ENCODE data around the gene EPHA8. TPM values are rescaled to one million over a fixed set of nuclear protein-coding genes. Genes with fewer than 3 reads are reported as not detected.
A peak's percentile ranks its signal among the peaks of the same experiment; 100 is the strongest.

EPHA8 gene
- total and polyA plus RNA-seq, 4 donors = not detected

DNA sequence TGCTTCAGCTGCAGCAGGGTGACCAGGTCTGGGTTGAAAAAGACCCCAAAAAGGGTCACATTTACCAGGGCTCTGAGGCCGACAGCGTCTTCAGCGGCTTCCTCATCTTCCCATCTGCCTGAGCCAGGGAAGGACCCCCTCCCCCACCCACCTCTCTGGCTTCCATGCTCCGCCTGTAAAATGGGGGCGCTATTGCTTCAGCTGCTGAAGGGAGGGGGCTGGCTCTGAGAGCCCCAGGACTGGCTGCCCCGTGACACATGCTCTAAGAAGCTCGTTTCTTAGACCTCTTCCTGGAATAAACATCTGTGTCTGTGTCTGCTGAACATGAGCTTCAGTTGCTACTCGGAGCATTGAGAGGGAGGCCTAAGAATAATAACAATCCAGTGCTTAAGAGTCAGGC lies 76.0 kb downstream of the EPHA8 start:
- Histone ChIP-seq H3K27ac (ENCODE audit: low read depth in 1 of 2, low read length in 2 of 2) (no peak overlapping the region), H3K36me3 (ENCODE audit: control insufficient read depth in 4 of 4, insufficient read depth in 3 of 4, low read depth in 1 of 4, low read length in 3 of 4) (no peaks in the 10 kb centered on the region), H3K9ac (ENCODE audit: low read depth in 1 of 2, low read length in 2 of 2) (no peak overlapping the region), H3K27me3 (ENCODE audit: control insufficient read depth in 4 of 4, insufficient read depth in 4 of 4, low read length in 3 of 4) (no peaks in the 10 kb centered on the region), H3K4me3 (ENCODE audit: low read depth in 1 of 3, low read length in 3 of 3) (no peak overlapping the region), H3K9me3 (ENCODE audit: control insufficient read depth in 4 of 4, low read length in 3 of 4) (no peaks in the 10 kb centered on the region), H3K4me1 (ENCODE audit: control insufficient read depth in 4 of 4, insufficient read depth in 4 of 4, low read length in 3 of 4) (peaks cover 0 to 1% (median 0%) of the 10 kb centered on the region in 4 donors)
- 36% methylated on average over 8 of the region's 8 CpGs for WGBS
- DNase-seq (ENCODE audit: low spot score) = no peak
- TF ChIP-seq, protein P1, sequence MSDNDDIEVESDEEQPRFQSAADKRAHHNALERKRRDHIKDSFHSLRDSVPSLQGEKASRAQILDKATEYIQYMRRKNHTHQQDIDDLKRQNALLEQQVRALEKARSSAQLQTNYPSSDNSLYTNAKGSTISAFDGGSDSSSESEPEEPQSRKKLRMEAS (IDR thresholded peaks at IDR 0.05) = no peak

DNA sequence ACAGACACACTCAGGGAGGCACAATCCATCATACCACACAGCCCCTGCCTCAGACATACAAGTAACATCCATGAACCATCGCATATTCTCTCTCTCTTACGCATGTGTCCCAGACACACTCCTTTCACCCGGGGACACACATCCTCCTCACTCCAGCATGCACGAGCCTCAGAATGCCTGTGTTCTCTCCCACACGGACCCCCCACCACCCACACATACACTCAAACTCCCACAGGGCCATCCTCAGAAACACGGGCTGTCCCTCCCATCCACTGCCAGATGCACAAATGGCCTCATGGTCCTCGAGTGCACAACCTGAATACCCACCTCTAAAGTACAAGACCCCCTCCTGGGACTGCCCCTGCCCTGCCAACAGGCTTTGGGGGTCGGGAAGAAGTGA lies 78.0 kb downstream of the EPHA8 start:
- Histone ChIP-seq H3K9me3 (ENCODE audit: control insufficient read depth in 4 of 4, low read length in 3 of 4) (no peaks in the 10 kb centered on the region), H3K36me3 (ENCODE audit: control insufficient read depth in 4 of 4, insufficient read depth in 3 of 4, low read depth in 1 of 4, low read length in 3 of 4) (no peaks in the 10 kb centered on the region), H3K27me3 (ENCODE audit: control insufficient read depth in 4 of 4, insufficient read depth in 4 of 4, low read length in 3 of 4) (no peaks in the 10 kb centered on the region), H3K9ac (ENCODE audit: low read depth in 1 of 2, low read length in 2 of 2) (no peak overlapping the region), H3K27ac (ENCODE audit: low read depth in 1 of 2, low read length in 2 of 2) (no peak overlapping the region), H3K4me1 (ENCODE audit: control insufficient read depth in 4 of 4, insufficient read depth in 4 of 4, low read length in 3 of 4) (peaks cover 0 to 1% (median 0%) of the 10 kb centered on the region in 4 donors), H3K4me3 (ENCODE audit: low read depth in 1 of 3, low read length in 3 of 3) (no peak overlapping the region)
- DNase-seq (ENCODE audit: low spot score) = no peak
- WGBS = 55% methylated on average over 8 of the region's 8 CpGs
- TF ChIP-seq FOXA1 (IDR thresholded peaks at IDR 0.05) = no peak
- TF ChIP-seq JUND (IDR thresholded peaks at IDR 0.05) = no peak
- TF ChIP-seq REST (IDR thresholded peaks at IDR 0.05) = no peak
- TF ChIP-seq, protein P2, sequence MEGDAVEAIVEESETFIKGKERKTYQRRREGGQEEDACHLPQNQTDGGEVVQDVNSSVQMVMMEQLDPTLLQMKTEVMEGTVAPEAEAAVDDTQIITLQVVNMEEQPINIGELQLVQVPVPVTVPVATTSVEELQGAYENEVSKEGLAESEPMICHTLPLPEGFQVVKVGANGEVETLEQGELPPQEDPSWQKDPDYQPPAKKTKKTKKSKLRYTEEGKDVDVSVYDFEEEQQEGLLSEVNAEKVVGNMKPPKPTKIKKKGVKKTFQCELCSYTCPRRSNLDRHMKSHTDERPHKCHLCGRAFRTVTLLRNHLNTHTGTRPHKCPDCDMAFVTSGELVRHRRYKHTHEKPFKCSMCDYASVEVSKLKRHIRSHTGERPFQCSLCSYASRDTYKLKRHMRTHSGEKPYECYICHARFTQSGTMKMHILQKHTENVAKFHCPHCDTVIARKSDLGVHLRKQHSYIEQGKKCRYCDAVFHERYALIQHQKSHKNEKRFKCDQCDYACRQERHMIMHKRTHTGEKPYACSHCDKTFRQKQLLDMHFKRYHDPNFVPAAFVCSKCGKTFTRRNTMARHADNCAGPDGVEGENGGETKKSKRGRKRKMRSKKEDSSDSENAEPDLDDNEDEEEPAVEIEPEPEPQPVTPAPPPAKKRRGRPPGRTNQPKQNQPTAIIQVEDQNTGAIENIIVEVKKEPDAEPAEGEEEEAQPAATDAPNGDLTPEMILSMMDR (IDR thresholded peaks at IDR 0.05; ENCODE audit: low read depth, low read length, missing input control) = no peak
- TF ChIP-seq RXRA (IDR thresholded peaks at IDR 0.05) = no peak
- no peak for TF ChIP-seq GABPA (IDR thresholded peaks at IDR 0.05 in 1 of 2, conservative IDR thresholded peaks at IDR 0.05 in 1 of 2)

DNA sequence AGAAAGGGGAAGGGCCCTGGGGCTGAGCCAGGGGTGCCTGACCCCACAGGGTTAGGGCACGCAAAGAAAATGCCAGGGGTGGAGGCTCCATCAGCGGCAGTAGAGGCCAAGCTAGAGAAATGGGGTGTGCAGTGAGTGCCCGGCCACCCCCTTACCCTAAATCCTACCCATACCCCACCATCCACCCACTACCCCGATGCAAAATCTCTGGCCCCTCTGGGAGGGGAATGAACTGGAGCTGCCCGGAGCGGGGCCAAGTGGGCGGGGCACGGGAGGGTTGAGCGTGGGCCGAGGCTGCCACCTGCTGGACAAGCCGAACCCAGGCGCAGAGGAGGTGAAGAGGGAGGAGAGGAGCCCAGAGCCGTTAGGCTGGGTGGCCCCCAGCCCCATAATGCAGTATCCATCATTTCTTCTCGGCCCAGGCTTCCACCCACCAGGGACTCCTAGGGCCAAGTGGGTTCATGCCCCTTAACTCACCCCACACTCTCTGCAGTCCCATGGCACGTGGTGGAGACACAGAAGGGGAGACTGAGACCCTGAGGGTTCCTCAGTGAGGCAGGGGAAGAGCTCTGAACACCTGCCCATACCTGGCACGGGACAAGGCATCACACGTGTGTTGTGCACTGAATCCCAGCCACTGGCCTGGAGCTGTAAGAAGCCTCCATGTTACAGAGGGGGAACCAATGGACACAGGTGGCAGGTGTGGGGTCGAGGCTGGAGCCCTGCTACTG lies 78.8 kb downstream of the EPHA8 start:
- DNase-seq (ENCODE audit: low spot score) = peak; percentile 84
- Histone ChIP-seq H3K4me1 (ENCODE audit: control insufficient read depth in 4 of 4, insufficient read depth in 4 of 4, low read length in 3 of 4) (peaks cover 0 to 1% (median 0%) of the 10 kb centered on the region in 4 donors), H3K4me3 (ENCODE audit: low read depth in 1 of 3, low read length in 3 of 3) (no peak overlapping the region), H3K27me3 (ENCODE audit: control insufficient read depth in 4 of 4, insufficient read depth in 4 of 4, low read length in 3 of 4) (no peaks in the 10 kb centered on the region), H3K27ac (ENCODE audit: low read depth in 1 of 2, low read length in 2 of 2) (no peak overlapping the region), H3K9ac (ENCODE audit: low read depth in 1 of 2, low read length in 2 of 2) (no peak overlapping the region), H3K36me3 (ENCODE audit: control insufficient read depth in 4 of 4, insufficient read depth in 3 of 4, low read depth in 1 of 4, low read length in 3 of 4) (no peaks in the 10 kb centered on the region), H3K9me3 (ENCODE audit: control insufficient read depth in 4 of 4, low read length in 3 of 4) (no peaks in the 10 kb centered on the region)
- no peak for TF ChIP-seq NR2F2 (IDR thresholded peaks at IDR 0.05)
- TF ChIP-seq, protein P2 (IDR thresholded peaks at IDR 0.05; ENCODE audit: low read depth, low read length, missing input control) = peak; percentile 79
- peak; percentile 93 to 96 for TF ChIP-seq RAD21 (IDR thresholded peaks at IDR 0.05)
- peak; percentile 7 to 11 for TF ChIP-seq RXRA (IDR thresholded peaks at IDR 0.05)
- 9% methylated on average over 18 of the region's 18 CpGs for WGBS

Data from liver (tissue), 9 donors.